H1 (cell line): ENCODE data around the gene ENTREP1. TPM values are rescaled to one million over a fixed set of nuclear protein-coding genes. Genes with fewer than 3 reads are reported as not detected.

Source experiments
- BACH1 ChIP-seq: IDR thresholded peaks from 2 replicates; pipeline ENCODE4 v1.6.1; 2012; ENCODE audit warnings: low read length, improper control_type of control experiment
- GABPA ChIP-seq: IDR thresholded peaks from 2 replicates; pipeline ENCODE4 v1.6.1; 2011; ENCODE audit warnings: mild to moderate bottlenecking, low read length, moderate library complexity, borderline replicate concordance; ENCODE audit not compliant: insufficient read depth
- HDAC6 ChIP-seq: IDR thresholded peaks from one replicate; pipeline ENCODE4 v1.7.1; 2012; ENCODE audit warnings: low read depth, mild to moderate bottlenecking, inconsistent platforms, low read length, moderate library complexity
- KDM5A ChIP-seq: fragments of 200-600 bp; IDR thresholded peaks from 2 replicates; pipeline ENCODE4 v1.7.1; 2012; ENCODE audit warnings: mild to moderate bottlenecking, low read length, inconsistent platforms, mixed read lengths
- SIX5 ChIP-seq: IDR thresholded peaks from 2 replicates; pipeline ENCODE4 v1.6.1; 2011; ENCODE audit warnings: mild to moderate bottlenecking, low read depth, low read length
- polyA plus RNA-seq, 7 experiments: library from polyadenylated mRNA; depleted of rRNA in 3 of 7; stranded (reverse) in 5 of 7; unstranded in 2 of 7; fragments of >200 nt in 5 of 7; fragments of 200-250 nt in 2 of 7; gene quantifications; 1 replicate in 5 of 7; 2 replicates in 1 of 7; 4 replicates in 1 of 7; pipeline versions ENCODE4 v1.2.1 to v1.2.3, GENCODE V29; 2011 to 2013; ENCODE audit warnings: missing spikeins in 2 of 7, mixed read lengths in 2 of 7
- total RNA-seq: library from RNA; stranded (reverse); fragmentation: NEBNext Ultra II Directional; extraction: Animal tissue kit (Norgen Biotek cat#: 25700); gene quantifications from 2 replicates; pipeline ENCODE4 v1.2.1, GENCODE V29; 2021
- TF ChIP-seq, protein P1 (sequence below): fragments of 300-600 bp; sonication (generic); IDR thresholded peaks from 2 replicates; pipeline ENCODE4 v1.7.1; 2012; ENCODE audit warnings: low read length, moderate library complexity, mild to moderate bottlenecking, inconsistent platforms; ENCODE audit not compliant: insufficient replicate concordance

The ENTREP1 gene
- total and polyA plus RNA-seq, 2 of the 8 experiments (the other 6 are each of a cell fraction or from before 2014, with no cell fraction given) = 15.3 to 25.0 TPM

DNA sequence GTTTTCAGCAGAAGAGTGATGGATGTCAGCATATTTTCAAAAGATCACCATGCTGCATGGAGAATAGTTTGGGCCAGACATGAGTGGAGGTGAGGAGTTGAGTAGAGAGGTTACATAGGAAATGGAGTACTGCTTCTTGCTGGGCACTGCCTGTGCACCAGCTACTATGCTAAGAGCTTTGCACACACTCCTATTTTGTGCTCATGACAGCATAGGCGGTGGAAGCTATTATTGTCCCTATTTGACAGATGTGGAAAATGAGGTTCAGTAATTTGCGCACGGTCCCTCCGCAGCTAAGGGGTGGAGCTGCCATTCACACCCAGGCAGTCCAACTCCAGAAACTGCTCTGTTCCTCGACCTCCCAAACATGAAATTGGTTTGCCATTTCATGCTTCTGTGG is 67.8 kb downstream of the ENTREP1 start (continued):
- TF ChIP-seq, protein P1, sequence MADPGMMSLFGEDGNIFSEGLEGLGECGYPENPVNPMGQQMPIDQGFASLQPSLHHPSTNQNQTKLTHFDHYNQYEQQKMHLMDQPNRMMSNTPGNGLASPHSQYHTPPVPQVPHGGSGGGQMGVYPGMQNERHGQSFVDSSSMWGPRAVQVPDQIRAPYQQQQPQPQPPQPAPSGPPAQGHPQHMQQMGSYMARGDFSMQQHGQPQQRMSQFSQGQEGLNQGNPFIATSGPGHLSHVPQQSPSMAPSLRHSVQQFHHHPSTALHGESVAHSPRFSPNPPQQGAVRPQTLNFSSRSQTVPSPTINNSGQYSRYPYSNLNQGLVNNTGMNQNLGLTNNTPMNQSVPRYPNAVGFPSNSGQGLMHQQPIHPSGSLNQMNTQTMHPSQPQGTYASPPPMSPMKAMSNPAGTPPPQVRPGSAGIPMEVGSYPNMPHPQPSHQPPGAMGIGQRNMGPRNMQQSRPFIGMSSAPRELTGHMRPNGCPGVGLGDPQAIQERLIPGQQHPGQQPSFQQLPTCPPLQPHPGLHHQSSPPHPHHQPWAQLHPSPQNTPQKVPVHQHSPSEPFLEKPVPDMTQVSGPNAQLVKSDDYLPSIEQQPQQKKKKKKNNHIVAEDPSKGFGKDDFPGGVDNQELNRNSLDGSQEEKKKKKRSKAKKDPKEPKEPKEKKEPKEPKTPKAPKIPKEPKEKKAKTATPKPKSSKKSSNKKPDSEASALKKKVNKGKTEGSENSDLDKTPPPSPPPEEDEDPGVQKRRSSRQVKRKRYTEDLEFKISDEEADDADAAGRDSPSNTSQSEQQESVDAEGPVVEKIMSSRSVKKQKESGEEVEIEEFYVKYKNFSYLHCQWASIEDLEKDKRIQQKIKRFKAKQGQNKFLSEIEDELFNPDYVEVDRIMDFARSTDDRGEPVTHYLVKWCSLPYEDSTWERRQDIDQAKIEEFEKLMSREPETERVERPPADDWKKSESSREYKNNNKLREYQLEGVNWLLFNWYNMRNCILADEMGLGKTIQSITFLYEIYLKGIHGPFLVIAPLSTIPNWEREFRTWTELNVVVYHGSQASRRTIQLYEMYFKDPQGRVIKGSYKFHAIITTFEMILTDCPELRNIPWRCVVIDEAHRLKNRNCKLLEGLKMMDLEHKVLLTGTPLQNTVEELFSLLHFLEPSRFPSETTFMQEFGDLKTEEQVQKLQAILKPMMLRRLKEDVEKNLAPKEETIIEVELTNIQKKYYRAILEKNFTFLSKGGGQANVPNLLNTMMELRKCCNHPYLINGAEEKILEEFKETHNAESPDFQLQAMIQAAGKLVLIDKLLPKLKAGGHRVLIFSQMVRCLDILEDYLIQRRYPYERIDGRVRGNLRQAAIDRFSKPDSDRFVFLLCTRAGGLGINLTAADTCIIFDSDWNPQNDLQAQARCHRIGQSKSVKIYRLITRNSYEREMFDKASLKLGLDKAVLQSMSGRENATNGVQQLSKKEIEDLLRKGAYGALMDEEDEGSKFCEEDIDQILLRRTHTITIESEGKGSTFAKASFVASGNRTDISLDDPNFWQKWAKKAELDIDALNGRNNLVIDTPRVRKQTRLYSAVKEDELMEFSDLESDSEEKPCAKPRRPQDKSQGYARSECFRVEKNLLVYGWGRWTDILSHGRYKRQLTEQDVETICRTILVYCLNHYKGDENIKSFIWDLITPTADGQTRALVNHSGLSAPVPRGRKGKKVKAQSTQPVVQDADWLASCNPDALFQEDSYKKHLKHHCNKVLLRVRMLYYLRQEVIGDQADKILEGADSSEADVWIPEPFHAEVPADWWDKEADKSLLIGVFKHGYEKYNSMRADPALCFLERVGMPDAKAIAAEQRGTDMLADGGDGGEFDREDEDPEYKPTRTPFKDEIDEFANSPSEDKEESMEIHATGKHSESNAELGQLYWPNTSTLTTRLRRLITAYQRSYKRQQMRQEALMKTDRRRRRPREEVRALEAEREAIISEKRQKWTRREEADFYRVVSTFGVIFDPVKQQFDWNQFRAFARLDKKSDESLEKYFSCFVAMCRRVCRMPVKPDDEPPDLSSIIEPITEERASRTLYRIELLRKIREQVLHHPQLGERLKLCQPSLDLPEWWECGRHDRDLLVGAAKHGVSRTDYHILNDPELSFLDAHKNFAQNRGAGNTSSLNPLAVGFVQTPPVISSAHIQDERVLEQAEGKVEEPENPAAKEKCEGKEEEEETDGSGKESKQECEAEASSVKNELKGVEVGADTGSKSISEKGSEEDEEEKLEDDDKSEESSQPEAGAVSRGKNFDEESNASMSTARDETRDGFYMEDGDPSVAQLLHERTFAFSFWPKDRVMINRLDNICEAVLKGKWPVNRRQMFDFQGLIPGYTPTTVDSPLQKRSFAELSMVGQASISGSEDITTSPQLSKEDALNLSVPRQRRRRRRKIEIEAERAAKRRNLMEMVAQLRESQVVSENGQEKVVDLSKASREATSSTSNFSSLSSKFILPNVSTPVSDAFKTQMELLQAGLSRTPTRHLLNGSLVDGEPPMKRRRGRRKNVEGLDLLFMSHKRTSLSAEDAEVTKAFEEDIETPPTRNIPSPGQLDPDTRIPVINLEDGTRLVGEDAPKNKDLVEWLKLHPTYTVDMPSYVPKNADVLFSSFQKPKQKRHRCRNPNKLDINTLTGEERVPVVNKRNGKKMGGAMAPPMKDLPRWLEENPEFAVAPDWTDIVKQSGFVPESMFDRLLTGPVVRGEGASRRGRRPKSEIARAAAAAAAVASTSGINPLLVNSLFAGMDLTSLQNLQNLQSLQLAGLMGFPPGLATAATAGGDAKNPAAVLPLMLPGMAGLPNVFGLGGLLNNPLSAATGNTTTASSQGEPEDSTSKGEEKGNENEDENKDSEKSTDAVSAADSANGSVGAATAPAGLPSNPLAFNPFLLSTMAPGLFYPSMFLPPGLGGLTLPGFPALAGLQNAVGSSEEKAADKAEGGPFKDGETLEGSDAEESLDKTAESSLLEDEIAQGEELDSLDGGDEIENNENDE = no peak
- TF ChIP-seq HDAC6 (no peak), SIX5 (no peak), KDM5A (no peak), BACH1 (no peak), GABPA (no peak)
